HL-60 (cell line): ENCODE results near the gene ATP9B.

Experiments used
- CTCF ChIP-seq: IDR thresholded peaks from one replicate; pipeline ENCODE4 v1.5.1; 2011; ENCODE audit warnings: low read length, control low read depth, inconsistent platforms; ENCODE audit not compliant: insufficient read depth
- GABPA ChIP-seq: IDR thresholded peaks from 2 replicates; pipeline ENCODE4 v1.6.1; 2012; ENCODE audit warnings: low read depth
- POLR2AphosphoS5 ChIP-seq: IDR thresholded peaks from 2 replicates; pipeline ENCODE4 v1.6.1; 2012; ENCODE audit warnings: low read depth
- REST ChIP-seq: IDR thresholded peaks from 2 replicates; pipeline ENCODE4 v1.6.1; 2012; ENCODE audit warnings: low read depth; ENCODE audit not compliant: insufficient replicate concordance
- SPI1 ChIP-seq: IDR thresholded peaks from 2 replicates; pipeline ENCODE4 v1.6.1; 2012; ENCODE audit warnings: low read depth, mild to moderate bottlenecking, borderline replicate concordance

GRCh38 chr18:79323471-79323870, 254.3 kb downstream of the ATP9B start:
- TF ChIP-seq CTCF (no peak), REST (no peak), GABPA (no peak), SPI1 (no peak), POLR2AphosphoS5 (no peak)
